HG02938 (cell line): ENCODE results near the gene NPDC1.
"Not testable (repeated sequence)": the region's sequence is repeated elsewhere in the genome, so short reads cannot be mapped to it uniquely, and the experiment has no call there.

ENCODE experiments used
- ATAC-seq: cut with Tn5 transposase; IDR thresholded peaks from one replicate; pipeline ENCODE4 v1.9.1; 2021; ENCODE audit warnings: mild to moderate bottlenecking, moderate library complexity; ENCODE audit not compliant: unreplicated experiment

The NPDC1 gene

DNA sequence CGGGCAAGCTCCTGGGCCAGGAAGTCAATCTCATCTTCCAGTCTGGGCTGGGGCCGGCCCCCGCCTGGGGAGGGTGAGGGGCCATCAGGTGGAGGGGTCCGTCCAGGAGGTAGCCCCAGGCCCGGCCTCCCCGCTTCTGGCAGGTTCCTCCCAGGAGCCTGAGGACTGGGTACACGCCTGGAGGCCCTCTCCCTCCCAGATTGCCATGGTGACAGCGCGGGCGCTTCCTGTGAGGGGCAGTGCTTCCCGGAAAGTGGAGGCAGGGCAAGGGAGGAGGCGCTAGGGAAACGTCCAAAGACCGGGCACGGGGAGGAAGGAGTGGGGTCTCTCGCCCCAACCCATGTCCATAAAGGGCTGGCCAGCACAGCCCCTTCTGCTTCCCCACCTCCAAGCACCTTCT, 4.9 kb downstream of the NPDC1 start:
- no peak for ATAC-seq

DNA sequence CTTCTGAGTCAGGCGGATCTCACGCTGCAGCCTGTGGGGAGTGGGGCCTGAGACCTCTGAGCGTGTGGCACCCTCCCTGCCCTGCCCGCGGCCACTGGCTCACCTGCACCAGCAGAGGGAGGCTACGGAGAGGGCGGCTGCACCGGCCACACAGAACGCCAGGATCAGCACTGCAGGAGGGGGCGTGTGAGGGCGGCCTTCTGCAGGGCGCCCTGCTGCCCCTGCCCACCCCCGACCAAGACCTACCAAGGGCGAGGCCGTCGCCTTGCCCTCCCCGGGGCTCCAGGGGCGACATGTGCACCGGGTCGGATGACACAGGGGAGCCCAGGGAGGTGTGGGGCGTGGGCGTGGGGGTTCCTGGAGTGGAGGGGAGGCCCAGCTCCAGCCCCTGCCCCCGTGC, 5.4 kb downstream of the NPDC1 start:
- ATAC-seq: no peak

DNA sequence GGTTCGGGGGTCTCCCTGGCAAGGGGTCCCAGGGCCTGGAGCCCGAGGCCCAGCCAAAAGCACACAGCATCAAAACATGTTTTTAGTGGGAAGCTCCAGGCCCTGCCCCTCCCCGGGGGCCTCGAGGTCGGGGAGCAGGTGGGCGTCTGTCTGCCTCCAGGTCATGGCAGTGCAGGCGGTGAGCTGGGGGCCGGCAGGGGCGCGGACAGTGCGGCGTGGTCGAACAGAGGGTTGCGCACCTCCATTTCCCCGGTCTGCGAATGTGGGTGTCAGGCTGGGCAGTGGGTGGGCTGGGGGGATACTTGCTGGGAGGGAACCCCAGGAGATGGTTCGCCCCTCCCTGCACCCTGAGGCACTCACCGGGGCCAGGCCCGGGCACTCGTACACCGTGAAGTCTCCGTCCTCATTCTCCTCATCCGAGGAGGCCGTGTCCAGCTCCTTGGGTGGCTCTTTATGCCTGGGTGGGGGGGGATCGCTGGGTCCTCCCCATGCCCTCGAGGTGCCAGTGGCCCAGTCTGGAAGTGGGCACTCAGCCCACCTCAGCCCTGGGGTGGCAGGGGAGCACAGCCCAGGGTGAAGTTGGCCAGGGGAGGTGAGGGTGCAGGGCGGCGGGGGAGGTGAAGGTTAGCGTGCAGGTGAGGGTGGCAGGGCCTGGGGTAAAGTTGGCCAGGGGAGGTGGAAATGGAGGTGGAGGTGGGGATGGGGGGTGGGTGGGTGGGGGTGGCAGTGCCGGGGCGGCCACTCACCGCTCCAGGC, 6.2 kb downstream of the NPDC1 start:
- no peak for ATAC-seq

DNA sequence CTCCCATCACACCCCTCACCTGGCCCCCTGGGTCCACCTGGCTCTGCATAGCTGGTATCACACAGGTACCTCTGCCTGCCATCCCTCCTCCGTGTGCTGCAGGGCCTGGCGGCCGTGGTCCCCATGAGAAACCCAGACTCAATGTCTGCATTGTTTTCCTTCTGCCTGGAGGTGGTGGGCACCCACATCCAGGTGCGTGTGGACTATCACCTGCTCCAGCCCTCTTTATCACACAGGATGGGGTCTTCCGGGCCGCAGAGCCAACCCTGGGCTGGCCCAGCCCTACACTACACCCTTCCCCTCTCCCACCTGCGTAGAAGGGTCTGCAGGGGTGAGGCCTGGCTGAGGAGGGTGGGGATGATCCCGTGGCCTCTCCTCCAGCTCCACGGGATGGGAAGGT, 7.1 kb downstream of the NPDC1 start:
- no peak for ATAC-seq

DNA sequence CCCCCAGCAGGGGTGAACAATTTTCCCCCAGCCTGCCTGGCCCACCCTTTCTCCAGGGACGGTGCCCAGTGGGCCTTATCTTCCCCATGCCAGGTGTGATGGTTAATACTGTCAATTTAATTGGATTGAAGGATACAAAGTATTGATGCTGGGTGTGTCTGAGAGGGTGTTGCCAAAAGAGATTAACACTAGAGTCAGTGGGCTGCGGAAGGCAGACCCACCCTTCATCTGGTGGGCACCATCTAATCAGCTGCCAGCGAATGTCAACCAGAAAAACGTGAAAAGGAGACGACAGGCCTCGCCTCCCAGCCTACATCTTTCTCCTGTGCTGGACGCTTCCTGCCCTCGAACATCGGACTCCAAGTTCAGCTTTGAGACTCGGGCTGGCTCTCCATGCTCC, 8.5 kb downstream of the NPDC1 start:
- ATAC-seq: no peak

DNA sequence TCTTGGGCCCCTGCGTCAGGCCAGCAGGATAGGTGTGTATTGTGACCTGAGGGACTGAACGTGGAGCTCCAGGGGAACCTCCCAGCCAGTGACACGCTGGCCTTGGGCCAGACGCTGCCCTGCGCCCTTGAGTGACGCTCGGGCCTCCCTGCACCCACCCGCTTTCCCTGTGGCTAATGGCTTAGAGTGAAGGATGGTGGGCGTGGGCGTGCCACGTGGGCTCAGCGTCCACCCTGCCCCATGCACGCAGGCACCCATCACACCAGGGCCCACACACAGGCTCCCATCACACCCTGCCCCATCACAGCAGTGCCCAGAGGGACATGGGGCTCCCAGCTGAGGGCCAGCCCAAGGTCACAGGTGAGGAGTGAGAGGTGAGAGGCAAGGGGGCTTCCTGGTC, 8.9 kb downstream of the NPDC1 start:
- no peak for ATAC-seq

DNA sequence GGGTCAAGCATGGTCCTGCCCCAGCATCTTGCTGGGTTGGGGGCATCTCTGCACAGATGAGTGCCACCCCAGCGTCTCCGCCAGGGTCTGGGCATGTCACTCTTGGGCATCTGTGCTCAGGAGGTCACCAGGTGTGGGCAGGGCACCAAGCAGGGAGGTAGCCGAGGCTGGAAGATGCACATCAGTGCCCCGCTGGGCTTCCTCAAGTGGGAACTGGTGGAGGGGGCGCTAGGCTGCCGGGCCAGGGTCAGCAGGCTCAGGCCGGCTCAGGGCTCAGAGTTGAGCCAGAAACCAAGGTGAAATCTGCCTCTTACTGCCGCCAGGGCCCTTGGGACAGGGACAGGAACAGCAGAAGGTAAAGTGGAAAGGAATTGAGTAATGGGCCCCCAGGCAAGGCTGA, 10.0 kb downstream of the NPDC1 start:
- ATAC-seq: no peak

DNA sequence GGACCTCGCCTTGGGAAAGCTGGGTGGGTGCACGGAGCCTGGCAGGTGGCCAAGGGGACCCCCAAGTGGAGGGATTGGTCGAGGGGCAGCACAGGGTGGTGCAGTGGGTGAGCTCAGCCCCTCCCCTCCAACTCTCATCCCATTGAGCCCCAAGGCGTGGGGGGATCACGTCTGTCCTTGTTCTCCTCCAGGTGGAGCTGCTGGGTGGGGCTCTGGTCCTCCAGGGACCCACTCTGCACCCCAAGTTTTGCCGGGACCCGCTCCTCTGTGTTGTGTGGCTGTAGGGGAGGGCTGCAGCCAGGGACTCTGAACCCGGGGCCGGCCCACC, 10.5 kb downstream of the NPDC1 start:
- no peak for ATAC-seq

DNA sequence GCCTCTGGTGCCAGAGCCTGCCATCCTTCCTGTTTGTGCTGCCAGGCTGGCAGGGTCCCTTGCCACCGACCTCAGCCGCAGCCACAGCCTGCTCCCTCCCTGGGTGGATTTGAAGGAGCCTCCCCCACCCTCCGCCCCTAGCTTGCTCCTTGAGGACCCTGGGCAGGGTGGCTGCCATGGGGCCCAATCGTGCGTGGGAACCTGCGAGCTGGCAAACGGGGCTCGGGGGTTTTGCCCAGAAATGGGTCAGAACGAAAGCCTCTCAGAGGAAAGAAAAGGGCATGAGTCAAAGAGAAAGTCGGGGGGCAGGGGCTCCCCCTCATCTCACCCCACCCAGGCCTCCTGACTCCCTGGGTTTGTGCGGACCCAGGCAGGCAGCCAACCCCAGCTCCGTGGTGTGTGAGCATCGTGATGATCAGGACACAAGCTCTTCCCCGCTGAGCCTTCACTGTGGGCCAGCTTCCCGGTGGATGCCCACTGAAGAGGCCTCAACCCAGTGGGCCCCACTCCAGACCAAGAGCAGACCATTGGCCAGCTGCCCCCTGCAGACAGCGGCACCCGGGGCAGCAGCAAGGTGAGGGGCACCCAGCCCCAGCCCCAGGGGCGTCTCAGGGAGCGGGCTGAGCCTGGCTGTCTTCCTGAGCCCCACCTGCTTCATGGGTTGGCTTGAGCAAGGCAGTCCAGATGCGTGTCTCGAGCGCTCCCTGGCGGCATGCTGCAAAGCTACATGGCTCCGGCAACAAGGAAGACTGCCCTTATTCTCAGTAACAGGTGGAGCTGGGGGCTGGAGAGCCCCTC, 11.1 kb downstream of the NPDC1 start:
- no peak for ATAC-seq

DNA sequence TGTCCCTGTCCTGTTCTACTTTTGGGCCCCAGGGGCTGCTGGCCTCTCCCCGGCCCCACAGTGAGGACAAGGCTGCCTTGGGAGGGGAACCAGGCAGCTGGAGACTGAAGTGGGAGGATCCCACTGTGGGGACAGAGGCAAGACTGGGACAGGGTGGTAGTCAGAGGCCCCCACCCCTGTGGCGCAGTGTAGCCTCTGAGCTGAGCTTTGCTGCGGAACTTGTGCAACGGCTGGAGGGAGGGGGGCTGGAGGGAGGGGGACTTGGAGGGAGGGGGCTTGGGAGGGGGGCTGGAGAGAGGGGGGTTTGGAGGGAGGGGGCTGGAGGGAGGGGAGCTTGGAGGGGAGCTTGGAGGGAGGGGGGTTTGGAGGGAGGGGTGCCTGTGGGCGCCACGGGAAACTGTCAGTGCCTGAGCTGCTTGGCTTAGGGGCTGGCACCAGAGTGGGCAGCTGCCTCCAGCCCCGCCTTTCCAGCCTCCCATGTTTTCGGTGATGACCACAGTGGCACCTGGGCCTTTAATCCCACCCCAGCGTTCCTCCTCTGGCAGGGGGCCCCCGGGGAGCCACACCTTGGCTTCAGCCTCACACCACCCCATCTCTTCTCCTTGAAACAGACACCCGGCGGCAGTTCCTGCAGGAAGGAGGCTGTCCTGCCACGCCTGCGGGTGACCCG, 11.8 kb downstream of the NPDC1 start:
- no peak for ATAC-seq

DNA sequence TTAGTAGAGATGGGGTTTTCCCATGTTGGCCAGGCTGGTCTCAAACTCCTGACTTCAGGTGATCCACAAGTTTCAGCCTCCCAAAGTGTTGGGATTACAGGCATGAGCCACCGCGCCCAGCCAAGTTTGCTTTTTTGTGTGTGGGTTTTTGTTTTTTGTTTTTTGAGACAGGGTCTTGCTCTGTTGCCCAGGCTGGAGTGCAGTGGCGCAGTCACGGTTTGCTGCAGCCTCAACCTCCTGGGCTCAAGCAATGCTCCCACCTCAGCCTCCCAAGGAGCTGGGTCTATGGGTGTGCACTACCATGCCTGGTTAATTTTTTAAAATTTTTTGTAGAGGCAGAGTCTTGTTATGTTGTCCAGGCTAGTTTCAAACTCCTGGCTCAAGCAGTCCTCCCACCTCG, 12.5 kb downstream of the NPDC1 start:
- not testable (repeated sequence) for ATAC-seq

DNA sequence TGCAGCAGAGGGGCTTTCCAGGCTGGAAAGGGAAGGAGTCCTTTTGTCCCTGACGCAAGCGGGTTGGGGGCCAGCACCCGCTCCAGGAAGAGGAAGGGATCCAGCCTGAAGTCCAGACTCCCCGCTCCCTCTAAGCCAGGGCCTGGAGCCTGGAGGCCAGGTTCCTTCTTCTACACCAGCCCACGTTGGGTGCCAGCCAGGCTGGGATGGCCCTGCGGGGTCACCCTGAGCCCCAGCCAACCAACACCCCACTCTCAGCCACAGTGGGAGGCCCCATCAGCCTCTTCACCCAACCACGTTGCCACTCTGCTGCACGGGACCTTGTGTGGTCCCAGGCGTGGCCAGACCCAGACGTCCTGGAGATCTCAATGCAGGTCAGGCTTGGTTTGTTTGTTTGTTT, 13.1 kb downstream of the NPDC1 start:
- ATAC-seq: no peak

DNA sequence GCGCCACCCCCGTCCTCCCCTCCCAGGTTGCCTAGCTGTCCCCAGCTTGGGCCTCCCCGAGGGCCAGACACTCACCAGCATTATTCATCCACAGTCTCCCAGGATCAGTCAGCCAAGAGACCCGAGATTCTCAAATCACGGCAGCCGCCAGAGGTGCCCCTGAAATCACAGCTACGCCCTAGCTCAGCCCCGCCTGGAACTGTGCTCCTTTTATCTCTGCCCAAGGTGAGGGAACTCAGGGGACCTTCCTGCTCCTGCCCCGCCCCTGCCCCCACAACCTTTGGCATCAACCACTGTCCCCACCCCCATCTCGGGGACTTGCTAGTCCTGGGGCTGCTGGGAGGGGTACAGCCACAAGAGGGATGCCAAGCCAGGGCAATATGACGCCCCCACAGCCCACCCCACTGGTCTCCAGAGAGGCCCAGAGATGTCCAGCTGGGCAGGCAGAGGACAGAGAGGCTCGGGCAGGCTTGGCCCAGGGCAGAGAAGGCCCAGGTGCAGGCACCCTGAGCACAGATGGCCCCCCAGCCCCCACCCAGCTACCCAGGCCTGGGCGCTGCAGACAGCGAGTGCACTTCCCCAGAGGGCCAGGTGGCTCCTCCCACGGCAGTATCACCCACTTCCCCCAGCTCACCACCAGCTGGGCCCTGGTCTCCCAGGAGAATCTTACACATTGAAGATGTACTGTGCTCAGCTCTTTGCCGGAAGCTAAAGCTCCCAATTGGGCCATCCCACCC, 13.9 kb downstream of the NPDC1 start, which contains the start of gene FUT7:
Gene FUT7 (minus strand): TSS at position 185 of the 737 bp plus-strand sequence. CDS start 97 bp downstream, at position 88.
- no peak for ATAC-seq

DNA sequence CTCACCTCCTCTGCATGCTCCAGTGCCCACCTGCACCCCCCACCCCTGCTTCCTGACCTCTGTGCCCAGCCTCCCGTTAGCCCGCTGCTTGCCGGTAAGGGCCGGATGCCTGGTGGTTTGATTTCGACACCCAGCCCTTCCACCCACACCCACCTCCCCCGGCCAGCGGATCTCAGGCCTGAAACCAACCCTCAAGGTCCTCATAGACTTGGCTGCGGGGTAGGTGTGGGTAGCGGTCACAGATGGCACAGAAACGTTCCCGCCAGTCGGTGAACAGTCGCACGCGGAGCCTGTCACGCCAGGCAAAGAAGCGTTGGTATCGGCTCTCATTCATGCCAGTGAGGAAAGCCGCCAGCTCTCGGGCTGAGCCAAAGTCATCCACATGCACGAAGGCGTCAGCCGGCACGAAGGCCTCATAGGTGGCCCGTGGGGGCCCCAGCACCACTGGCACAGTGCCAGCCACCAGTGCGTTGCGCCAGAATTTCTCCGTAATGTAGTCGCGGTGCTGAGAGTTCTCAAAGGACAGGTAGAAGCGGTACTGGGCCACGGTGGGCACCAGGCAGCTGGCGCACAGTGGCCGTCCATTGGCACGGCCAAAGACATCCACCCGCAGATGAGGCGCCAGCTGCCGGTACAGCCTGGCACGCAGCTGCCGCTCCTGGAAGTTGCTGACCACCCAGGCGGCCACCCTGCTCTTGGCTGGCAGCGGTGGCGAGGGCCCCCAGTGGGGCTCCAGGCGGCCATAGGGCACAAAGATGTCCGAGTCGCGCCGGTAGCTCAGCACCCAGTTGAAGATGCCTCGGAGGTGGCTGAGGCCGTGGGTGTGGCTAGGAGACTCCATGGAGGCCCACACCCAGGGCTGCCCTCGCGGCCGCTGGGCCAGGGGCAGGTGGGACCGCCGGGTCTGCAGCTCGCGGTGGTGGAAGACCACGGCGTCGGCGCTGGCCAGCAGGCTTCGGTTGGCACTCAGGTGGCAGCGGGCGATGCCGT, 15.1 kb downstream of the NPDC1 start:
- no peak for ATAC-seq

DNA sequence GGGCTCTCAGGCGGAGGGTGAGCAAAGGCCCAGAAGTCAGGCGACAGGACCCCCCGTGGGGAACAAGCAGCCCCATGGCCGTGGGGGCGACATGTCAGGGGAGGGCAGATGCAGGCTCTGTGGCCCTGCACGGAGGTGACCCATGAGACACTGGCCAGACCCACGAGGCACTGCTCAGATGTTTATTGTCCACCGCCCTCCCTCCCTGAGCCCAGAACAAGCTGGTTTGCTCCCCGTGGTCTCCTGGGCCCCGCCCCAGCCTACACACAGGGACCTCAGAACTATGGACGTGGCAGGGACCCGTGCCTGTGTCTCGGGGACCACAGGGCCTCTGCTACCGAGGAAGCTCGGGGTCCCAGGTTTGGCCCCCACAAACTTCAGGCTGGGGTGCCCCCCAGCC, 16.0 kb downstream of the NPDC1 start:
- ATAC-seq: no peak

DNA sequence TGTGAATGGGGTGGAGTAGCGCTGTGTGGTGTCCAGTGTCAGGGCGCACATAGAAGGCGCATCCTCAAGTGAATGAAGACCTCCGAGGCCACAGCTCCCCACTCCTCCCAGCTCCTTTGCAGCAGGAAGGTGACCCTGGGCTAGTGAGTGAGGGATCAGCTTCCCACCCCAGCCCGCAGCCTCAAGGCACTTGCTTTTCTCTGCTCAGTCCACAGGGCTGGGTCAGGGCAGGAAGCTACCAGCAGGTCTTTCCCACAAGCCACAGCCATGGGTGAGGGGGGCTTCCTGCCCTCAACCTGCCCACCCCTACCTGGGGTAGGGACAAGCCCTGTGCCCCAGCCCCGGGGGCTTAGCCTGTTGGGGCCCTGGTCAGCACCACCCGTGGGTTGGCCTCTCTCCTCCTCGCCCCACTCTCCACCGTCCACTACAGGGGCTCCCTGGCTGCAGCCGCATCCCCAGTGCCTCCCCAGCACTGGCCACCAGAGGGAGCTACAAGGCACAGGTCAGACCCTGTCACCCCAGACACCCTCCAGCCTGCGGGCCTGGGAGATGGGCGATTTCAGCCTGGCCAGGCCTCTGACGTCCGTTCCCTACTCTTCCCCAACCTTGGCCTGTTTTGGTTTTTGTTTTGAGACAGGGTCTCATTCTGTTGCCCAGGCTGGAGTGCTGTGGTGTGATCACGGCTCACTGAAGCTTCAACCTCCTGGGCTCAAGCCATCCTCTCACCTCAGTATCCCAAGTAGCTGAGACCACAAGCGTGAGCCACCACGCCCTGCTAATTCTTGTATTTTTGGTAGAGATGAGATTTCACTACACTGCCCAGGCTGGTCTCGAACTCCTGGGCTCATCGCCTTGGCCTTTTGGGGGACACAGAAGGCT, 16.7 kb downstream of the NPDC1 start:
- no peak for ATAC-seq

DNA sequence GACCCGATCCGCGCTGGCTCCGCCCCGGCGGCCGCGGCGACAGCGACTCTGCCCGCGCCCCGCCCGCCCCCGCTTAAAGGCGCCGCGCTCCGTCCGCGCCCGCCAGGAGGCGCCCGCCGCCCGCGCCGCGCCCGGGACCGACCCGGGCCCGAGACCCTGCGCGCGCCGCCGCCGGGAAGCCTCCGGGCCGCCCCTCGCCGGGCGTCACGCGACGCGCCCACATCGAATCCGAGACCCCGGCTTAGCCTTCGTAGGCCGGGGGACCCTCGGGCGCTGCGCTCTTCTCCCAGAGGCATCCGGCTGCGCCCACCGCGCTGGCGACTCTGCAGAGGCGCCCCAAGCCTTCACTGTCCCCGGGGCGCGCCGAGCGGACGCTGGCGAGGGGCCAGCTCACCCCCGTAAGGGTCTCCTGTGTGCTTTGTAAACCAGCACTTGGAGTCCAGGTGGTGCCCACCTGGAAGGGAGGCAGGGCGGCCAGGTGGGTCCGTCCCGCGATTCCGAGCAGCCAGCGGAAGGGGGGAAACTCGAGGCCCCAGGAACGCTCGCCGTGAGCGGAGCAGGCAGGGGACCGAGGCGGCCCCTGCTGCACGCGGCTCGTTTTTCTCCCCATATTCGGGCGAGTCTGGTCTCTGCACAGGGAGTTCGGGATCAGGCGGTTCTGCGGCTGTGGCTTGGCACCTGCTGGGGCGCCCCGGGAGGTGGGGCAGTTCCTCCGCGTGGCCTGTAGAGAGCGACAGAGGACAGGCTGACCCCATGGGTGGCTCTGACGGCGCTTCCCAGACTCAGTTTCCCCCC, 17.5 kb downstream of the NPDC1 start:
- no peak for ATAC-seq
